Activated naive CD8-positive, alpha-beta T cell treated with anti-CD3 and anti-CD28 coated beads, Interleukin-2, amount 50 U/mL, for 24 hours (primary cell): Measurements from ENCODE around the gene TMEM51.
"Not testable (repeated sequence)": the region's sequence is repeated elsewhere in the genome, so short reads cannot be mapped to it uniquely, and the experiment has no call there.

ENCODE experiments used
- ATAC-seq: fragments of 150-1000 bp; cut with Tn5 transposase; one replicate; pipeline ENCODE4 v1.10.0; 2021
- DNase-seq: peaks from one replicate; pipeline ENCODE4 v3.0.0; 2021
- H3K27ac Mint-ChIP-seq: one replicate; pipeline ENCODE4 v1.8.0; 2021; ENCODE audit warnings: mild to moderate bottlenecking, mixed read lengths
- H3K27me3 Mint-ChIP-seq: one replicate; pipeline ENCODE4 v1.8.0; 2021; ENCODE audit warnings: mixed read lengths
- H3K36me3 Mint-ChIP-seq: one replicate; pipeline ENCODE4 v1.8.0; 2021; ENCODE audit warnings: low read depth, mixed read lengths
- H3K4me1 Mint-ChIP-seq: one replicate; pipeline ENCODE4 v1.8.0; 2021; ENCODE audit warnings: mixed read lengths
- H3K4me3 Mint-ChIP-seq: one replicate; pipeline ENCODE4 v1.8.0; 2021; ENCODE audit warnings: mild to moderate bottlenecking, moderate library complexity, mixed read lengths
- H3K9me3 Mint-ChIP-seq: one replicate; pipeline ENCODE4 v1.8.0; 2021; ENCODE audit warnings: mixed read lengths

The TMEM51 gene

GRCh38 chr1:15174615-15174983, 21.1 kb downstream of the TMEM51 start:
- Mint-ChIP-seq H3K27ac (no peak overlapping the region), H3K4me3 (no peak overlapping the region), H3K36me3 (no peaks in the 10 kb centered on the region), H3K4me1 (peaks cover 30% of the 10 kb centered on the region), H3K27me3 (peaks cover 39% of the 10 kb centered on the region), H3K9me3 (peaks cover 8% of the 10 kb centered on the region)
- ATAC-seq (peak; percentile 11), DNase-seq (no peak)

- H3K27me3 Mint-ChIP-seq: peaks cover 35% of the 10 kb centered on the region
- peak; percentile 31 for DNase-seq
- H3K27ac Mint-ChIP-seq, H3K36me3 Mint-ChIP-seq, H3K9me3 Mint-ChIP-seq, ATAC-seq, H3K4me3 Mint-ChIP-seq: not testable (repeated sequence)
- peaks cover 30% of the 10 kb centered on the region for H3K4me1 Mint-ChIP-seq
Observed at GRCh38 chr1:15175324-15176094, 22.0 kb downstream of the TMEM51 start.

- DNase-seq: no peak
- peaks cover 8% of the 10 kb centered on the region for H3K9me3 Mint-ChIP-seq
- H3K27ac Mint-ChIP-seq: no peak overlapping the region
- H3K4me3 Mint-ChIP-seq: no peak overlapping the region
- H3K27me3 Mint-ChIP-seq: peaks cover 33% of the 10 kb centered on the region
- H3K4me1 Mint-ChIP-seq: peaks cover 30% of the 10 kb centered on the region
- no peak for ATAC-seq
- no peaks in the 10 kb centered on the region for H3K36me3 Mint-ChIP-seq
Observed at GRCh38 chr1:15176120-15176519, 22.6 kb downstream of the TMEM51 start.

GRCh38 chr1:15176898-15177665, 23.5 kb downstream of the TMEM51 start:
- Mint-ChIP-seq H3K36me3 (no peaks in the 10 kb centered on the region), H3K27me3 (peaks cover 32% of the 10 kb centered on the region)

GRCh38 chr1:15177710-15178166, 24.2 kb downstream of the TMEM51 start:
- peaks cover 32% of the 10 kb centered on the region for H3K27me3 Mint-ChIP-seq
- DNase-seq: no peak
- no peak overlapping the region for H3K27ac Mint-ChIP-seq
- ATAC-seq: no peak
- peaks cover 8% of the 10 kb centered on the region for H3K9me3 Mint-ChIP-seq
- H3K36me3 Mint-ChIP-seq: no peaks in the 10 kb centered on the region
- H3K4me3 Mint-ChIP-seq: no peak overlapping the region
- H3K4me1 Mint-ChIP-seq: peaks cover 24% of the 10 kb centered on the region

More at GRCh38 chr1:15176898-15177665, 23.5 kb downstream of the TMEM51 start:
- DNase-seq (no peak), ATAC-seq (no peak)
- peaks cover 8% of the 10 kb centered on the region for H3K9me3 Mint-ChIP-seq
- H3K4me3 Mint-ChIP-seq: no peak overlapping the region
- peaks cover 30% of the 10 kb centered on the region for H3K4me1 Mint-ChIP-seq
- H3K27ac Mint-ChIP-seq: no peak overlapping the region

GRCh38 chr1:15178571-15179484, 25.3 kb downstream of the TMEM51 start:
- H3K27ac Mint-ChIP-seq: no peak overlapping the region
- no peaks in the 10 kb centered on the region for H3K36me3 Mint-ChIP-seq
- ATAC-seq (no peak), DNase-seq (no peak)
- peaks cover 8% of the 10 kb centered on the region for H3K9me3 Mint-ChIP-seq
- peaks cover 19% of the 10 kb centered on the region for H3K4me1 Mint-ChIP-seq
- H3K4me3 Mint-ChIP-seq: no peak overlapping the region
- peaks cover 25% of the 10 kb centered on the region for H3K27me3 Mint-ChIP-seq

- H3K36me3 Mint-ChIP-seq: no peaks in the 10 kb centered on the region
- H3K4me1 Mint-ChIP-seq: peaks cover 13% of the 10 kb centered on the region
- H3K27me3 Mint-ChIP-seq: peaks cover 30% of the 10 kb centered on the region
- no peak for DNase-seq
- H3K4me3 Mint-ChIP-seq: no peak overlapping the region
- no peak for ATAC-seq
- peaks cover 8% of the 10 kb centered on the region for H3K9me3 Mint-ChIP-seq
- H3K27ac Mint-ChIP-seq: no peak overlapping the region
Observed at GRCh38 chr1:15179485-15179883, 25.9 kb downstream of the TMEM51 start.

GRCh38 chr1:15180189-15180588, 26.6 kb downstream of the TMEM51 start:
- ATAC-seq (no peak), DNase-seq (no peak)
- Mint-ChIP-seq H3K36me3 (no peaks in the 10 kb centered on the region), H3K4me1 (peaks cover 8% of the 10 kb centered on the region), H3K27ac (no peak overlapping the region), H3K4me3 (no peak overlapping the region), H3K9me3 (peaks cover 8% of the 10 kb centered on the region), H3K27me3 (peaks cover 30% of the 10 kb centered on the region)

GRCh38 chr1:15180945-15181523, 27.5 kb downstream of the TMEM51 start:
- Mint-ChIP-seq H3K36me3 (no peaks in the 10 kb centered on the region), H3K27me3 (peaks cover 24% of the 10 kb centered on the region), H3K4me1 (peaks cover under 1% of the 10 kb centered on the region), H3K27ac (no peak overlapping the region), H3K4me3 (no peak overlapping the region), H3K9me3 (peaks cover under 1% of the 10 kb centered on the region)
- ATAC-seq: no peak
- no peak for DNase-seq

GRCh38 chr1:15181564-15181963, 28.0 kb downstream of the TMEM51 start:
- H3K4me1 Mint-ChIP-seq: no peaks in the 10 kb centered on the region
- no peak overlapping the region for H3K27ac Mint-ChIP-seq
- ATAC-seq (no peak), DNase-seq (no peak)
- no peak overlapping the region for H3K4me3 Mint-ChIP-seq
- no peaks in the 10 kb centered on the region for H3K36me3 Mint-ChIP-seq
- H3K27me3 Mint-ChIP-seq: peaks cover 25% of the 10 kb centered on the region
- no peaks in the 10 kb centered on the region for H3K9me3 Mint-ChIP-seq

- no peaks in the 10 kb centered on the region for H3K9me3 Mint-ChIP-seq
- peaks cover 17% of the 10 kb centered on the region for H3K27me3 Mint-ChIP-seq
- ATAC-seq (no peak), DNase-seq (no peak)
- no peaks in the 10 kb centered on the region for H3K36me3 Mint-ChIP-seq
- H3K4me1 Mint-ChIP-seq: no peaks in the 10 kb centered on the region
- H3K4me3 Mint-ChIP-seq: no peak overlapping the region
- no peak overlapping the region for H3K27ac Mint-ChIP-seq
Observed at GRCh38 chr1:15184436-15185241, 31.1 kb downstream of the TMEM51 start.

- Mint-ChIP-seq H3K4me3 (no peak overlapping the region), H3K9me3 (no peaks in the 10 kb centered on the region), H3K4me1 (no peaks in the 10 kb centered on the region), H3K27ac (no peak overlapping the region), H3K27me3 (peaks cover 17% of the 10 kb centered on the region), H3K36me3 (no peaks in the 10 kb centered on the region)
- no peak for ATAC-seq
- no peak for DNase-seq
Observed at GRCh38 chr1:15185617-15186016, 32.1 kb downstream of the TMEM51 start.

- no peak for ATAC-seq
- no peaks in the 10 kb centered on the region for H3K9me3 Mint-ChIP-seq
- no peak overlapping the region for H3K27ac Mint-ChIP-seq
- no peak overlapping the region for H3K4me3 Mint-ChIP-seq
- no peaks in the 10 kb centered on the region for H3K36me3 Mint-ChIP-seq
- peaks cover 17% of the 10 kb centered on the region for H3K27me3 Mint-ChIP-seq
- no peak for DNase-seq
- no peaks in the 10 kb centered on the region for H3K4me1 Mint-ChIP-seq
Observed at GRCh38 chr1:15186073-15186845, 32.7 kb downstream of the TMEM51 start.
